MG63 (cell line): ENCODE measurements around the gene MDM2. TPM values are rescaled to one million over a fixed set of nuclear protein-coding genes. Genes with fewer than 3 reads are reported as not detected.

Source experiments
- DNase-seq: peaks from one replicate; pipeline ENCODE4 v3.0.0-alpha.2; 2020
- H3K27me3 ChIP-seq: fragments of 250-450 bp; sonication (Bioruptor Pico); 2 replicates; pipeline ENCODE4 v1.5.1; 2020; ENCODE audit warnings: mild to moderate bottlenecking, moderate library complexity
- H3K36me3 ChIP-seq: fragments of 250-450 bp; sonication (Bioruptor Pico); 2 replicates; pipeline ENCODE4 v1.5.1; 2020; ENCODE audit warnings: mild to moderate bottlenecking, moderate library complexity
- H3K4me3 ChIP-seq: fragments of 250-450 bp; sonication (Bioruptor Pico); 2 replicates; pipeline ENCODE4 v1.5.1; 2020; ENCODE audit warnings: mild to moderate bottlenecking, moderate library complexity
- H3K9me3 ChIP-seq: fragments of 250-450 bp; sonication (Bioruptor Pico); 2 replicates; pipeline ENCODE4 v1.5.1; 2020; ENCODE audit warnings: mild to moderate bottlenecking, moderate library complexity
- total RNA-seq: library from RNA; depleted of rRNA; stranded (reverse); fragments of >200 nt; shearing (Covaris generic); gene quantifications from 2 replicates; pipeline ENCODE4 v1.2.3, GENCODE V29; 2014; ENCODE audit warnings: low replicate concordance

The MDM2 gene
- total RNA-seq, 1 experiment from 2014 or later: 17.4 TPM

DNA sequence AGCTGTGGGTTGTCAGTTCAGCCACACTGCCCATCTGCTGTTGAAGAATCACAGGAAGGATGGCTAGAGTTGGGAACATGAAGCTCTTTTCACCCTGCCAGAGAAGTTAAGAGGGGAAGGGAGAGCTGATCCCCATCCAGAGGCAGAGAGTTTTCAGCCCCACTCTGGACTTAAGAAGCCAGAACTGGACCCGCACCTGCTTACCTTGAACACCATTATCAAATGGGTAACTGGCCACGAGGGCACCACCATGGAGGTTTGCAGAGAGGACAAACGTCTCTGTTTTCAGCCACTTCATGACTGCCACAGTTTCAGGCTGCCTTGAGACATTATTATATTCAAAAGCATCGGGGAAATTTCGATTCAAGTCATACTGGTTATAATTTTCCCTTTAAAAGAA is 62.0 kb downstream of the MDM2 start:
- H3K9me3 ChIP-seq: no peaks in the 10 kb centered on the region
- no peak for DNase-seq
- no peaks in the 10 kb centered on the region for H3K27me3 ChIP-seq
- no peak overlapping the region for H3K4me3 ChIP-seq
- no peaks in the 10 kb centered on the region for H3K36me3 ChIP-seq

- no peak for DNase-seq
- Histone ChIP-seq H3K9me3 (no peaks in the 10 kb centered on the region), H3K36me3 (no peaks in the 10 kb centered on the region), H3K4me3 (no peak overlapping the region), H3K27me3 (no peaks in the 10 kb centered on the region)
Observed at GRCh38 chr12:68870443-68870842, 62.5 kb downstream of the MDM2 start.

- Histone ChIP-seq H3K27me3 (no peaks in the 10 kb centered on the region), H3K9me3 (no peaks in the 10 kb centered on the region), H3K36me3 (no peaks in the 10 kb centered on the region), H3K4me3 (no peak overlapping the region)
- no peak for DNase-seq
Observed at GRCh38 chr12:68871396-68871795, 63.4 kb downstream of the MDM2 start.

DNA sequence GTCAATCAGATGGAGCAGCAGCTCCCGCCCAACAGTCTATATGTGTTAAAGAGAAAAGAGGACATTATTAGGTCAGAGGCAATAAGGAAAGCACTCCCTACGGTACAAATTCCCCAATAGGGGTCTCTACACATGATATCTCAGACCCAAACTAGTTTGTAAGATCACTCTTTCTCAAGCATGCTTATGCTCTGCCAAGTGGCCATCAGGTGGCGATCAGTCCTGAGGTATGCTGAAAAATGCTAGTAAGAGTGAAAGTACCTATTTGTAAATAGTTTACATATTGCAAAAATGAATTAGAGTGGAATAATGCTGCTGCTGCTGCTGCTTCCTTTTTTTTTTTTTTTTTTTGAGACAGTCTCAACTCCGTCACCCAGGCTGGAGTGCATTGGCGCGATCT is 63.9 kb downstream of the MDM2 start:
- no peaks in the 10 kb centered on the region for H3K36me3 ChIP-seq
- no peaks in the 10 kb centered on the region for H3K27me3 ChIP-seq
- no peak overlapping the region for H3K4me3 ChIP-seq
- H3K9me3 ChIP-seq: no peaks in the 10 kb centered on the region
- peak; percentile 12 for DNase-seq

- no peak for DNase-seq
- Histone ChIP-seq H3K4me3 (no peak overlapping the region), H3K36me3 (no peaks in the 10 kb centered on the region), H3K27me3 (no peaks in the 10 kb centered on the region), H3K9me3 (peaks cover 1% of the 10 kb centered on the region; the same call in 1 of the 2 replicates)
Observed at GRCh38 chr12:68873316-68873715, 65.3 kb downstream of the MDM2 start.

DNA sequence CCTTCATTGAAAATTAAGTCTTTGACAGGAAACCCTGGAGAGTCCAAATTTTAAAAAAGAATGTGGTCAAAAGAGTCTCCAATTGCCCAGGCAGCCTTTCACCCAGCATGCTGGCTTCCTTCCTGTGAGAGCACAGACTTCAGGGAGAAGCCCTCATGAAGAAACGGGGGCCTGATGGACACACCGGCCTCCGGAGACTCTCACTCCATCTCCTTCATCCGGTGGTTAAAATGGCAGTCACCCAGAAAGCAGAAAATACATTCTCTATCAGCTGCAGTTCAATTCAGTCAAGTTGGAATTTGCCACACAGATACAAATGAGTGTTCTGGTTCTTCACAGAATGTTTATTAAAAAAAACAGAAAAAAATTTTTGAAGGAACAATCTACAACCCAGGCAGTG is 68.5 kb downstream of the MDM2 start:
- H3K27me3 ChIP-seq: no peaks in the 10 kb centered on the region
- no peaks in the 10 kb centered on the region for H3K36me3 ChIP-seq
- peaks cover 11% of the 10 kb centered on the region for H3K9me3 ChIP-seq
- no peak overlapping the region for H3K4me3 ChIP-seq
- DNase-seq: no peak

DNA sequence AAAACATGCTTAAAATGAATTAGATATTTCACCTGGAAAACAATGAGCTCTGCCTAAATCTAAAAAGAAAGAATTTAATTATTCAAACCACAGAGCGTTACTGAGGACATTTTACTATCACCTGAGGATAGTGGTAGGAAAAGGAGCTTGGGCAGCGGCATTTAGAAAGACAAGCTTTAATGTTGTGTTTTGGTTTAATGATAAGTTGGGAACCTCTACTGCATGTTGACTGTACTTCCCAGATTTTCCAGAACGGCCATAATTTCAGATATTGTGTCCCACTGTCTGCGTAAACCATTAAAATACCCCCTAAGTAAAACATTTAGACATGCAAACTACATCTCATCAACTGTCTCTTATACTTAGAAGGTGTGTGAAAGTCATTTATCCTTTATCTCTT is 69.6 kb downstream of the MDM2 start:
- H3K9me3 ChIP-seq: peaks cover 11% of the 10 kb centered on the region
- DNase-seq: no peak
- no peaks in the 10 kb centered on the region for H3K27me3 ChIP-seq
- H3K36me3 ChIP-seq: no peaks in the 10 kb centered on the region
- H3K4me3 ChIP-seq: no peak overlapping the region

- DNase-seq: no peak
- Histone ChIP-seq H3K27me3 (no peaks in the 10 kb centered on the region), H3K4me3 (no peak overlapping the region), H3K36me3 (no peaks in the 10 kb centered on the region), H3K9me3 (peaks cover 11% of the 10 kb centered on the region)
Observed at GRCh38 chr12:68878283-68878682, 70.3 kb downstream of the MDM2 start.

GRCh38 chr12:68878846-68879245 is 70.9 kb downstream of the MDM2 start:
- no peak overlapping the region for H3K4me3 ChIP-seq
- H3K9me3 ChIP-seq: peaks cover 11% of the 10 kb centered on the region
- no peaks in the 10 kb centered on the region for H3K36me3 ChIP-seq
- H3K27me3 ChIP-seq: no peaks in the 10 kb centered on the region
- no peak for DNase-seq

- Histone ChIP-seq H3K4me3 (no peak overlapping the region), H3K36me3 (no peaks in the 10 kb centered on the region), H3K9me3 (peaks cover 11% of the 10 kb centered on the region), H3K27me3 (no peaks in the 10 kb centered on the region)
- no peak for DNase-seq
Observed at GRCh38 chr12:68880660-68881325, 72.8 kb downstream of the MDM2 start.

GRCh38 chr12:68882251-68882964 is 74.4 kb downstream of the MDM2 start:
- Histone ChIP-seq H3K9me3 (peaks cover 11% of the 10 kb centered on the region), H3K27me3 (no peaks in the 10 kb centered on the region), H3K4me3 (no peak overlapping the region), H3K36me3 (no peaks in the 10 kb centered on the region)
- no peak for DNase-seq

GRCh38 chr12:68883151-68883550 is 75.2 kb downstream of the MDM2 start:
- no peaks in the 10 kb centered on the region for H3K27me3 ChIP-seq
- no peak for DNase-seq
- H3K4me3 ChIP-seq: no peak overlapping the region
- H3K36me3 ChIP-seq: no peaks in the 10 kb centered on the region
- peaks cover 11% of the 10 kb centered on the region for H3K9me3 ChIP-seq

DNA sequence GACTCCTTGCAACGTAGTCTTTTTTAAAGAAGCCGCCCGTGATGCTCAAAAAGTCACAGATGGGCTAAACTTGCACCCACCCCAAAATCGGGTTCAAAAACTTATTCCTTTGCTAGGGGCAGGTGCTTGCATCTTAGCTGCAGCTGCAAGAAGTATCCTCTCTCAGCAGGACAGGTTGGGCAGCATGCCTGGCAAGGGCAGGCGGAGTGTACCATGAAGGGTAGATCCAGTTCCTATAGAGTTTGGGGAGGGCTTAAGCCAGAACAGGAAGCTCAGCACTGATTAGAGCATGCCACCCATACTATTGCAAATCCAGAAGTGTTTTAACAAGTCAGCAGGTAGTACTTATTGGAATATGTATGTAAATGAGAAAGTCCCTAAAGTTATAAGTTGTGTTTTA is 76.3 kb downstream of the MDM2 start:
- Histone ChIP-seq H3K9me3 (peaks cover under 1% of the 10 kb centered on the region; the same call in 1 of the 2 replicates), H3K27me3 (no peaks in the 10 kb centered on the region), H3K36me3 (no peaks in the 10 kb centered on the region), H3K4me3 (no peak overlapping the region)
- DNase-seq: no peak

DNA sequence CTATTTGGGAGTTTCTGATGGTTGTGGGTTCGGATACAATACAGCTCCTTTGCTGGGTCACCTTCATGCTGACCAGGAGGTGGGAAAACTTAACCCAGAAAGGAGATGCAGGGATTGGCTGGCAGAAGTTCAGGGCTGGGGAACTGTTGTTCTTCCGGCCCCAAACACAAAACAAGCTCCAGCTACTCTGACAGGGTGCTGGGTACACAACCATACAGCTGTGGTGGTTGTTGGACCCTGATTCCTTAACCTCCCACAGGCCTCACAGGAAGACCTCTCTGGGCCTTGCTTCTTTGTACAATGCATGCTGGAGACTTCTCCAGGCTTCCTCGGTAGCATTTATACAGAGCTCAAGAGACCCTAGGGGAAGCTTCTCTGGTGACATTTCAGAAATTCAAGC is 77.4 kb downstream of the MDM2 start:
- Histone ChIP-seq H3K27me3 (no peaks in the 10 kb centered on the region), H3K4me3 (no peak overlapping the region), H3K9me3 (no peaks in the 10 kb centered on the region), H3K36me3 (no peaks in the 10 kb centered on the region)
- DNase-seq: no peak

GRCh38 chr12:68886636-68887572 is 78.9 kb downstream of the MDM2 start:
- H3K9me3 ChIP-seq: no peaks in the 10 kb centered on the region
- no peaks in the 10 kb centered on the region for H3K36me3 ChIP-seq
- no peak for DNase-seq
- no peaks in the 10 kb centered on the region for H3K27me3 ChIP-seq
- no peak overlapping the region for H3K4me3 ChIP-seq

DNA sequence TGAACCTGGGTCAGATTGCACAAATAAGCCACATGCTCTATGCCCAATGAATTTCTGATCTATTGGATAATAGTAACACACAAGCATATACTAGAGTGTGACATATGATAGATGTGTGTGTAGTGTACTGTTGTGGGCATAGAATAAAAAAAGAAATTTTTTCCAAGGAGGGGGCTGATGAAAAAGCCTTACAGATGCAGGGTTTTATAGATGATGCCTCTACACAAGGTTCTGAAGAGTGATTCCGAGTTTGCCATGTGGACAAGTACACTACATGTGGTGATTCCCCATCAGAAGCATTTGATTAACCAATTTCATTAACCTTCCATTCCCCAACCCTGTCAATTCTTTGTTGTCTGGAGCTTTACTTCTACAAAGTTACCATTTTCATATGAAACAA is 79.7 kb downstream of the MDM2 start:
- Histone ChIP-seq H3K27me3 (no peaks in the 10 kb centered on the region), H3K36me3 (no peaks in the 10 kb centered on the region), H3K9me3 (no peaks in the 10 kb centered on the region), H3K4me3 (no peak overlapping the region)
- DNase-seq: no peak

DNA sequence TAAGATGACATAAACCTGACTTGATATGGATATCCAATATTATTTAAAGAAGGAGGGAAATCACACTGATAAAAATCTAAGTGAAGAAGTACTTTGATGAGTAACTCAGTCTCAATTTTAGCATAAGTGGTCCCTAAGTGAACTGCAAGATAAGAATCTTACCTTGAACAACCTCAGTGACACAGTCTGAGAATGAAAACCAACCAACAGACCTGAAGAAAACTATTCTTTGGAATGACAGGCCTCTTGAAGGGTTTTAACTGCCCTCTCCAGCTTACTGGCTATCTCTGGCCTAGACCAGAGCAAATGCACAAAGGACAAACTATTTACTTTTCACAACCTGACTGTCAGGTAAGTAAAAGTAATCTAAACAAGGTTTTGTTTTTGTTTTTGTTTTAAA is 80.3 kb downstream of the MDM2 start:
- H3K9me3 ChIP-seq: no peaks in the 10 kb centered on the region
- H3K4me3 ChIP-seq: no peak overlapping the region
- no peaks in the 10 kb centered on the region for H3K36me3 ChIP-seq
- no peaks in the 10 kb centered on the region for H3K27me3 ChIP-seq
- DNase-seq: no peak
